RWPE1 (cell line): ENCODE measurements around the gene BTBD9.

Experiments used
- CTCF ChIA-PET: fragments of 350-600 bp; sonication (Branson Sonifier 250); formaldehyde crosslinking; extraction: SDS; loops from one replicate; lab custom pipeline; 2021; lab: Yijun Ruan, JAX
- POLR2A ChIA-PET: fragments of 400-600 bp; formaldehyde crosslinking; extraction: SDS; loops from one replicate; lab custom pipeline; 2020; ENCODE audit warnings: antibody characterized with exemption; ENCODE audit not compliant: low non-redundant PET; lab: Yijun Ruan, JAX
- DNase-seq: peaks from one replicate; pipeline ENCODE4 v3.0.0; 2012; ENCODE audit warnings: low spot score
- H3K27ac ChIP-seq: fragments of 450-650 bp; 2 replicates; pipeline ENCODE4 v1.5.1; 2017
- TF ChIP-seq, protein P1 (sequence below): fragments of 450-650 bp; conservative IDR thresholded peaks from 2 replicates; pipeline ENCODE4 v1.5.1; 2017; ENCODE audit warnings: low read depth, mild to moderate bottlenecking

BTBD9 gene

DNA sequence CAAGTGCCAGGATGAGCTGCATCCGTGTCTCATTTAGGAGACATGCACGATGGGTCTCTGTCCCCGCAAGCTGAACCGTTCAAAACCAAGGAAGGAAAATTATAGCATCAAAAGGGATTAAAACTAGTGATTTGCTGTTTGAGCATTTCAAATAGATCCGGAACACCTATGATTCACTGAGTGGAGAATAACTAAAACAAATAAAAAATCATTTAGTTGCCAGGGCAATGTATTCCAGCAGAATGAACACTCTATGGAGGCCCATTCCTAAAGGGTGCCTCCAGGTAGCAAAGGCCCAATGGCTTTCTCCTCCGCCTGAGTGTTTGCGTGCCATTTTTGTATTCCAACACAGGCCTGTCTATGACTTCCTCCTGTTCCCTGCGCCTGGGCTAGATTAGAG lies 465.4 kb downstream of the BTBD9 start:
- CTCF ChIA-PET = no interaction called here
- TF ChIP-seq, protein P1, sequence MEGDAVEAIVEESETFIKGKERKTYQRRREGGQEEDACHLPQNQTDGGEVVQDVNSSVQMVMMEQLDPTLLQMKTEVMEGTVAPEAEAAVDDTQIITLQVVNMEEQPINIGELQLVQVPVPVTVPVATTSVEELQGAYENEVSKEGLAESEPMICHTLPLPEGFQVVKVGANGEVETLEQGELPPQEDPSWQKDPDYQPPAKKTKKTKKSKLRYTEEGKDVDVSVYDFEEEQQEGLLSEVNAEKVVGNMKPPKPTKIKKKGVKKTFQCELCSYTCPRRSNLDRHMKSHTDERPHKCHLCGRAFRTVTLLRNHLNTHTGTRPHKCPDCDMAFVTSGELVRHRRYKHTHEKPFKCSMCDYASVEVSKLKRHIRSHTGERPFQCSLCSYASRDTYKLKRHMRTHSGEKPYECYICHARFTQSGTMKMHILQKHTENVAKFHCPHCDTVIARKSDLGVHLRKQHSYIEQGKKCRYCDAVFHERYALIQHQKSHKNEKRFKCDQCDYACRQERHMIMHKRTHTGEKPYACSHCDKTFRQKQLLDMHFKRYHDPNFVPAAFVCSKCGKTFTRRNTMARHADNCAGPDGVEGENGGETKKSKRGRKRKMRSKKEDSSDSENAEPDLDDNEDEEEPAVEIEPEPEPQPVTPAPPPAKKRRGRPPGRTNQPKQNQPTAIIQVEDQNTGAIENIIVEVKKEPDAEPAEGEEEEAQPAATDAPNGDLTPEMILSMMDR = no peak
- no peak for DNase-seq
- POLR2A ChIA-PET = no interaction called here
- H3K27ac ChIP-seq = no peak overlapping the region

DNA sequence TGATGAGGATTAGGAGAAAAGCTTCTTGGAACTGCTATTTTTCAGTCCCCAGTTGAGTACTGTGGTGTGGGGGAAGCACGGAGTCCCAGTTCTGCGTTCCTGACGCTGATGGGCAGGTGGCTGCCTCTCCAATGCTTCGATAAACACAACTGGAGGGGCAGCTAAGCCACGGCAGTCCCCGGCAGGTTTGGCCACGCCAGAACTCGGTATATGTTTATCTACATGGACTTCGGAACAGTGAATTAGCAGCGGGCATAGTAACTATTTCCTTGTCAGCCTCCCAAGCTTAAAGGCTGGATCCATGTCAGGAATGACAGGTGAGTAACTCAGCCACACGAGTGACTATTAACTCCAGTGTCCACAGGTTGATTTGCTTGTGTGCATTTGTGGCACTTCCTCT lies 465.8 kb downstream of the BTBD9 start:
- POLR2A ChIA-PET = no interaction called here
- CTCF ChIA-PET = no interaction called here
- DNase-seq = no peak
- TF ChIP-seq, protein P1 = no peak
- no peak overlapping the region for H3K27ac ChIP-seq

DNA sequence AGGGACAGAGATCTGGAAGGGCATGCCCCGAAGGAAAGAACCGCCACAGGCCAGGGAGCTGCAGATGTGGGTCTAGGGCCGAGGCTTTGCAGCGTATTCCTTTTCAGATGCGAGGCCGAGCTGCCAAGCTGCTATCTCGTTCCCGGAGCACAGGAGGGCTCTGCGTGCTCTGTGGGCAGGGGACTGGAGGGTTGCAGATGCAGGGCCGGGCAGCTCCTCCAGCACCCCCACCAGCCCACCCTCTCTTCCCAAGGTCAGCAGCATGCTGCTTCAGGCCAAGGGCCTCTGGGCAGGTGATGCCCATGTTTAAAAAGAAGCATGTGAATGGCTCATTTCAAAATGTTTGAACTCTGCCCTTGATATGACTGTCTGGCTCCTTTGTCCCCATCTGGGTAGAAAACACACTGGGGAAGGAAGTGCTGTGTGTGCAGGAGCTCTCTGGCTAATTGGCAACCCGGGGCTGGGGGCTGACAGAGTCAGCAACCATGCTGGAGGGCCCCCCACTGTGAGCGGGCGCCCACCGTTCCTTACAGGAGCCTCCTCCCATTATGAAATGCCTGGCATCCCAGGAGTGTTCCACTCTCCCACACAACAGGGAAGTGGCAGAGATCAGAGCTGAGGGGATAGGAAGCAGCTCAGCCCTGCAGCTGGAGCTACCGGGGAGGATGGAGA lies 466.9 kb downstream of the BTBD9 start:
- DNase-seq = no peak
- H3K27ac ChIP-seq = no peak overlapping the region
- ChIA-PET CTCF (no interaction called here), POLR2A (no interaction called here)
- TF ChIP-seq, protein P1 = no peak

- H3K27ac ChIP-seq = no peak overlapping the region
- no peak for DNase-seq
- POLR2A ChIA-PET = no interaction called here
- TF ChIP-seq, protein P1 = no peak
- CTCF ChIA-PET = interaction anchor here (0.5 to 0.8 kb wide), 4 partner anchors 18 to 667 kb away, joined by 3 read pairs; no protein-coding TSS in a partner anchor
Measured at GRCh38 chr6:38171997-38172738, 467.6 kb downstream of the BTBD9 start.

DNA sequence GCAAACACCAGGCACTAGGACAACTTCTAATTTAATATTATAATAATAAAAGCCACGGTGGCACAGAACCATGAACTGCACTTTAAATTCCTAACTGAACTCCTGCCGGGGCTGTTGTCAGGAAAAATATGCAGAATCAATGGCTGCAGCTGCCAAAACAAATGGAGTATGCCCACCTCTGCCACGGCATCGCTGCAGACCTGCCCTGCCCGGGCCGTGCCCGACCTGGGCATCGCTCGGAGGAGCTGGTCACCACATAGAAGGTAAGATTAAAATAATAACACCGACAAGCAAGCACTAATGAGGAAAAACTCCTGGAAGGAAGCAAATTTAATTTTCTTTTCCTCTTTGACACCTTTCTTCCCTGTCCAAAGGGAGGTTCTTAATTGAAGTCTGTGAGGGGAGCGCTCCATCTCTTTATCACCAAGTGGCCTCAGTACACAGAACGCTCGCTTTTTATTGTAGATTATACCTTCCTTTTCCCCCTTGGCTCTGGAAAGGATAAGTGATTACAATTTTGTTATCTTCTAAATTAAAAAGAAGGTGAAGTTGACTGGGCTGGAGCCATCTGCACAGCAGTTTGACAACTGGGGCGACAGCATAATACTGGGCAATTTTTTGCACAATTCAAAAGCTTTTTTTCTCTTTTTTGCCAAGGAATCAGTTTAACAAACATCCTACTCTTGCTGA lies 468.9 kb downstream of the BTBD9 start:
- TF ChIP-seq, protein P1 = no peak
- ChIA-PET POLR2A (no interaction called here), CTCF (no interaction called here)
- no peak for DNase-seq
- H3K27ac ChIP-seq = no peak overlapping the region

DNA sequence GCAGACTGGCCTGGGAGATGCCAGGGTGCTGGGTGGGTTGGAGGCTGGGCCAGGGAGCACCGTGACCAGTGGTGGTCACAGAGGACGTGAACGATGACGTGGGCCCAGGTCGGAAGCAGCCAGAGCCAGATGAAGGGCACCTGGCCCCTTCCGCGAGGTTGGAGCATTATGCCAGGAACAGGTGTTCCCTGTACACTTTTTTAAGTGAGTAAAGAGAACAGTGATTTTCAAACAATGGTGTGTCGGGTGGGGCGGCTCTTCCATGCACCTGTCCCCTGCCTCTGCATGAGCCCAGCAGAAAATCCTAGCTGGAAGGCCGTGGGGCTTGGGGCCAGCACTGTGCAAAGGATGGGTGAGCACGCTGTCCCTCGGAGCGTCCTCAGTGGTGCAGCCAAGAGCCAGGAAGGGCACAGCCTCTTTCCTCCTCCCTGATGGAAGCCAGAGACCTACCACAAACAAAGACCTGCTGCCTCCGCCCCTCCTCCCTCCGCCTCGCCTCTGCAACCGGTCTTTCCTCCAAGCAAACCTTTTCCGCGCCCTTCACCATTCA lies 469.7 kb downstream of the BTBD9 start:
- ChIA-PET CTCF (no interaction called here), POLR2A (no interaction called here)
- DNase-seq = no peak
- TF ChIP-seq, protein P1 = no peak
- H3K27ac ChIP-seq = no peak overlapping the region
